IMR-90 (cell line): ENCODE data around the gene GPATCH8.

ENCODE experiments used
- CEBPB ChIP-seq: IDR thresholded peaks from 2 replicates; pipeline ENCODE4 v1.6.1; 2012; ENCODE audit warnings: low read depth, low read length, improper control_type of control experiment
- CTCF ChIP-seq: conservative IDR thresholded peaks from 2 replicates; pipeline ENCODE4 v1.5.1; 2012; ENCODE audit warnings: mild to moderate bottlenecking, low read depth, low read length, improper control_type of control experiment
- MAFK ChIP-seq: IDR thresholded peaks from 2 replicates; pipeline ENCODE4 v1.6.1; 2012; ENCODE audit warnings: low read depth, low read length, improper control_type of control experiment
- MAZ ChIP-seq: IDR thresholded peaks from 2 replicates; pipeline ENCODE4 v1.6.1; 2012; ENCODE audit warnings: low read depth, mild to moderate bottlenecking, low read length, improper control_type of control experiment, moderate library complexity, borderline replicate concordance
- MXI1 ChIP-seq: IDR thresholded peaks from 2 replicates; pipeline ENCODE4 v1.6.1; 2012; ENCODE audit warnings: low read depth, mild to moderate bottlenecking, low read length, moderate library complexity, borderline replicate concordance
- POLR2A ChIP-seq: IDR thresholded peaks from 2 replicates; pipeline ENCODE4 v1.6.1; 2012; ENCODE audit warnings: mild to moderate bottlenecking, low read depth, low read length
- USF2 ChIP-seq: fragments of 150-350 bp; IDR thresholded peaks from 2 replicates; pipeline ENCODE4 v1.6.1; 2017; ENCODE audit warnings: mild to moderate bottlenecking, antibody characterized with exemption, low read length, low read depth

DNA sequence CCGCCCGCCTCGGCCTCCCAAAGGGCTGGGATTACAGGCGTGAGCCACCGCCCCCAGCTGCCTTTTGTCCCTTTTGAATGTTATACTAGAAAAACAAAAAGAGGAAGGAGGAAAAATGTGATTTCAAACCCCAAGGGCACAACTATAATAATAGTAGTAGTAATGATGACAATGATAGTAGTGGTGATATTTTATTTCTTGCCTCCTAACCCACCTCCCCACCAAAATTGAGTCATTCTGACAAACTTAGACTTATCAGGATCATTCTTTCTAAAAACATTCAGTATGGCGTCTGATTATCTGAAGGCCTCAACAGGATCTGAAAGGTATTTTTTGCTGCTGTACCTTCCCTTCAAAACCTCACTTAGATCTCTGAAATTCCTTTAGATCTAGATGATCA, 13.6 kb downstream of the GPATCH8 start:
- TF ChIP-seq CTCF (no peak), USF2 (no peak), MAZ (no peak), MXI1 (no peak), POLR2A (no peak), CEBPB (no peak), MAFK (no peak)
